Neural progenitor cell (in vitro differentiated cells): ENCODE results near the gene ARFGAP1.

ENCODE experiments used
- CTCF ChIP-seq: fragments of 200-600 bp; sonication (generic); IDR thresholded peaks from 2 replicates; pipeline ENCODE4 v1.5.1; 2017; ENCODE audit warnings: antibody characterized with exemption, mild to moderate bottlenecking
- EZH2 ChIP-seq: fragments of 200-600 bp; sonication (generic); IDR thresholded peaks from 2 replicates; pipeline ENCODE4 v1.6.1; 2017; ENCODE audit warnings: antibody characterized with exemption, mild to moderate bottlenecking, moderate library complexity
- EZH2phosphoT487 ChIP-seq: fragments of 200-600 bp; sonication (generic); IDR thresholded peaks from 2 replicates; pipeline ENCODE4 v1.6.1; 2017; ENCODE audit warnings: antibody characterized with exemption

- no peak for TF ChIP-seq CTCF
- no peak for TF ChIP-seq EZH2
- no peak for TF ChIP-seq EZH2phosphoT487
These were observed 5.1 kb downstream of the ARFGAP1 start for GRCh38 chr20:63277466-63278272.
